HepG2 (cell line): ENCODE data around the gene WDR43. TPM values are rescaled to one million over a fixed set of nuclear protein-coding genes. Genes with fewer than 3 reads are reported as not detected.

Source experiments
- ATAC-seq: fragments of 200-7000 bp; cut with Tn5 transposase; 3 replicates; pipeline ENCODE4 v1.9.1; 2020; ENCODE audit warnings: mild to moderate bottlenecking, moderate library complexity
- BruUV-seq: library from RNA; stranded (reverse); fragments of 400-500 nt; replicated peaks from 2 replicates; lab custom pipeline; 2021; lab: Mats Ljungman, UMichigan
- CTCF ChIA-PET: fragments of 300-600 bp; formaldehyde crosslinking; extraction: SDS; loops from one replicate; lab custom pipeline; 2021; ENCODE audit warnings: low total read pairs, inconsistent platforms, low intra/inter-chr PET ratio; lab: Yijun Ruan, JAX
- POLR2A ChIA-PET: fragments of 350-600 bp; sonication (Branson Sonifier 250); formaldehyde crosslinking; loops from one replicate; lab custom pipeline; 2020; ENCODE audit warnings: antibody characterized with exemption, inconsistent platforms; lab: Yijun Ruan, JAX
- DNase-seq: peaks from one replicate; pipeline ENCODE4 v3.0.0-alpha.2; 2015; ENCODE audit warnings: low spot score
- FAIRE-seq: peaks from 3 replicates; lab custom pipeline; 2011; peaks lifted over from hg19 to GRCh38; lab: Jason Lieb, UNC
- H2AFZ ChIP-seq: one replicate; pipeline ENCODE4 v1.6.1; 2011; ENCODE audit warnings: low read length, inconsistent platforms
- H3K27ac ChIP-seq: fragments of 300-600 bp; 3 replicates; pipeline ENCODE4 v1.8.0; 2011; ENCODE audit warnings: mixed run types, mild to moderate bottlenecking, mixed read lengths, low read length, inconsistent platforms; ENCODE audit not compliant: insufficient read depth; ENCODE audit errors: extremely low read length
- H3K27me3 ChIP-seq, 2 experiments: fragments of 200-600 bp in 1 of 2; 2 replicates in 1 of 2; 3 replicates in 1 of 2; pipeline versions ENCODE4 v1.6.0 to v1.8.0; 2011; ENCODE audit warnings: low read length in 2 of 2, mild to moderate bottlenecking in 2 of 2, moderate library complexity in 2 of 2, inconsistent platforms in 1 of 2; ENCODE audit not compliant: insufficient read depth in 2 of 2, control insufficient read depth in 1 of 2
- H3K36me3 ChIP-seq, 2 experiments: fragments of 200-600 bp in 1 of 2; replicated peaks in 1 of 2; 2 replicates in 1 of 2; 3 replicates in 1 of 2; pipeline versions ENCODE4 v1.5.1 to v1.8.0; 2011; ENCODE audit warnings: low read length in 2 of 2, inconsistent platforms in 1 of 2; ENCODE audit not compliant: insufficient read depth in 2 of 2, control insufficient read depth in 1 of 2
- H3K4me1 ChIP-seq: 2 replicates; pipeline ENCODE4 v1.5.1; 2012; ENCODE audit warnings: low read length, inconsistent platforms; ENCODE audit not compliant: insufficient read depth
- H3K4me2 ChIP-seq: 2 replicates; pipeline ENCODE4 v1.6.0; 2011; ENCODE audit warnings: low read depth, low read length, inconsistent platforms
- H3K4me3 ChIP-seq, 3 experiments: fragments of 200-600 bp in 1 of 3; sonication (generic), shearing (Covaris generic) in 1 of 3; replicated peaks in 1 of 3; 2 replicates each; pipeline ENCODE4 v1.5.1; 2011 to 2016; ENCODE audit warnings: low read length in 3 of 3, inconsistent platforms in 2 of 3, low read depth in 2 of 3, mild to moderate bottlenecking in 2 of 3, control low read depth in 1 of 3, mixed read lengths in 1 of 3; ENCODE audit not compliant: insufficient read depth in 1 of 3
- H3K79me2 ChIP-seq: one replicate; pipeline ENCODE4 v1.6.1; 2011; ENCODE audit warnings: low read length, inconsistent platforms; ENCODE audit not compliant: insufficient read depth
- H3K9ac ChIP-seq: 2 replicates; pipeline ENCODE4 v1.6.0; 2011; ENCODE audit warnings: mild to moderate bottlenecking, low read depth, low read length, inconsistent platforms; ENCODE audit not compliant: insufficient read depth
- H3K9me3 ChIP-seq: 2 replicates; pipeline ENCODE4 v1.5.1; 2012; ENCODE audit warnings: mild to moderate bottlenecking, low read length
- H4K20me1 ChIP-seq: 2 replicates; pipeline ENCODE4 v1.6.0; 2011; ENCODE audit warnings: inconsistent platforms, mild to moderate bottlenecking, low read length, moderate library complexity; ENCODE audit not compliant: insufficient read depth
- ADNP ChIP-seq: sonication (generic); formaldehyde crosslinking; IDR thresholded peaks from 2 replicates; pipeline ENCODE4 v1.4.0; 2020; ENCODE audit warnings: missing genetic modification reagents
- ARID3A ChIP-seq: IDR thresholded peaks from 2 replicates; pipeline ENCODE4 v1.6.1; 2012; ENCODE audit warnings: low read depth, low read length, improper control_type of control experiment
- FOXA3 ChIP-seq: IDR thresholded peaks from 2 replicates; pipeline ENCODE4 v1.6.1; 2016; ENCODE audit warnings: missing genetic modification reagents, missing compliant biosample characterization
- HDAC6 ChIP-seq: fragments of 200-600 bp; sonication (generic); IDR thresholded peaks from 2 replicates; pipeline ENCODE4 v1.7.0; 2017; ENCODE audit warnings: mild to moderate bottlenecking, antibody characterized with exemption, low read length, low read depth
- KDM6A ChIP-seq: IDR thresholded peaks from 2 replicates; pipeline ENCODE4 v1.6.1; 2016; ENCODE audit warnings: low read depth
- KMT2A ChIP-seq: sonication (generic); formaldehyde crosslinking; IDR thresholded peaks from 2 replicates; pipeline ENCODE4 v1.4.0; 2020; ENCODE audit warnings: missing genetic modification reagents
- NFIB ChIP-seq: sonication (generic); formaldehyde crosslinking; IDR thresholded peaks from 2 replicates; pipeline ENCODE4 v1.9.0; 2021; ENCODE audit warnings: missing genetic modification reagents, mild to moderate bottlenecking, borderline replicate concordance
- RBFOX2 ChIP-seq: fragments of 200-400 bp; formaldehyde crosslinking; IDR thresholded peaks from 2 replicates; pipeline ENCODE4 v1.6.1; 2017; ENCODE audit warnings: low read depth, mild to moderate bottlenecking, low read length
- SMAD1 ChIP-seq: sonication (generic); formaldehyde crosslinking; IDR thresholded peaks from 2 replicates; pipeline ENCODE4 v1.4.0; 2020; ENCODE audit warnings: missing genetic modification reagents, low read depth, mild to moderate bottlenecking, borderline replicate concordance
- ZNF260 ChIP-seq: sonication (generic); formaldehyde crosslinking; IDR thresholded peaks from 2 replicates; pipeline ENCODE4 v1.4.0; 2020; ENCODE audit warnings: missing genetic modification reagents, low read depth, mild to moderate bottlenecking, borderline replicate concordance
- ZNF326 ChIP-seq: sonication (generic); formaldehyde crosslinking; IDR thresholded peaks from 2 replicates; pipeline ENCODE4 v1.4.0; 2020; ENCODE audit warnings: missing genetic modification reagents, borderline replicate concordance
- ZNF468 ChIP-seq: sonication (generic); formaldehyde crosslinking; IDR thresholded peaks from 2 replicates; pipeline ENCODE4 v1.8.0; 2022; ENCODE audit warnings: mild to moderate bottlenecking, moderate library complexity, missing genetic modification reagents
- ZSCAN29 ChIP-seq: sonication (generic); formaldehyde crosslinking; conservative IDR thresholded peaks from 2 replicates; pipeline ENCODE4 v1.4.0; 2020; ENCODE audit warnings: mild to moderate bottlenecking, missing genetic modification reagents
- WGBS: methylation state at CpG from one replicate; pipeline ENCODE4 v1.1.6; 2017; ENCODE audit warnings: low lambda C conversion rate; 5-methylcytosine and 5-hydroxymethylcytosine counted together
- in situ Hi-C: cut with HindIII; loops from 2 replicates; pipeline ENCODE4 v1.10.0; 2017; ENCODE audit warnings: low pct_unique_long_range_greater_than_20kb; ENCODE audit not compliant: extremely low pct_ligation_motif_present
- intact Hi-C: fragments of 100-400 bp; cut with micrococcal nuclease; formaldehyde crosslinking; loops from one replicate; pipeline ENCODE4 v1.10.0; 2022; ENCODE audit not compliant: unreplicated experiment
- polyA plus RNA-seq, 8 experiments: library from polyadenylated mRNA; depleted of rRNA in 3 of 8; stranded (reverse) in 7 of 8; unstranded in 1 of 8; fragments of >200 nt; fragmentation: Illumina TruSeq in 4 of 8; extraction: Trizol in 4 of 8; gene quantifications; 2 replicates each; pipeline versions ENCODE4 v1.2.1 to v1.2.3, GENCODE V29; 2011 to 2016; ENCODE audit warnings: low read depth in 4 of 8, missing spikeins in 1 of 8, mixed read lengths in 1 of 8; ENCODE audit not compliant: insufficient read depth in 1 of 8
- total RNA-seq, 5 experiments: library from RNA; depleted of rRNA; stranded (reverse); fragments of >200 nt; fragmentation: Illumina TruSeq; extraction: Trizol; gene quantifications; 2 replicates each; pipeline ENCODE4 v1.2.3, GENCODE V29; 2016; ENCODE audit warnings: low read depth in 1 of 5
- TF ChIP-seq, protein P1 (sequence below): IDR thresholded peaks from 2 replicates; pipeline ENCODE4 v1.6.1; 2018; ENCODE audit warnings: missing genetic modification reagents, mild to moderate bottlenecking, missing compliant biosample characterization
- TF ChIP-seq, protein P2 (sequence below): sonication (generic); formaldehyde crosslinking; IDR thresholded peaks from 2 replicates; pipeline ENCODE4 v1.8.0; 2023; ENCODE audit warnings: mild to moderate bottlenecking, missing genetic modification reagents

The WDR43 gene
- total and polyA plus RNA-seq, 2 of the 13 experiments (the other 11 are each of a cell fraction or from before 2014, with no cell fraction given) = 121 to 167 TPM

DNA sequence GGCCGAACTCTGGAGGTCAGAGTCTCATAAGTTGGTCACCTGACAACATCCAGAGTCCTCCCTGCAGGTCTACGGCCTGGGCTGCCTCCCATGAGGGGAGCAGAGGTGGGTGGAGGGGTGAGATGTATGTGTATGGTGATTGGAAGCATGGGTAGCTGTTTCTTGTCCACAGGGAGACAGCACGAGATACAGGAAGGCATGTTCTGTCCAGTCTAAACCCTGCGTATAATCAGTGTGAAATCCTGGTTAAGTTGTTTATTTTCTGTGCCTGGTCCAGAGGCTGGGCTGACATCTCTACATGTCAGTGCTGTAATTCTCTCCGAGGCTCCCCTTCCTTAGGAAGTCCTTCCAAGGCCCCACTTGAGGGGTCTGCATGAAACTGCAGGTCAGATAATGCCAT lies 95.5 kb downstream of the WDR43 start:
- TF ChIP-seq SMAD1 (CRISPR knock-in tag) (no peak), ZSCAN29 (CRISPR knock-in tag) (no peak), ZNF260 (CRISPR knock-in tag) (no peak), HDAC6 (no peak), NFIB (CRISPR knock-in tag) (no peak), ARID3A (no peak), FOXA3 (no peak), ADNP (CRISPR knock-in tag) (no peak), KDM6A (CRISPR knock-in tag) (no peak), RBFOX2 (no peak), KMT2A (CRISPR knock-in tag) (no peak), ZNF468 (no peak), ZNF326 (CRISPR knock-in tag) (no peak)
- TF ChIP-seq, protein P1, sequence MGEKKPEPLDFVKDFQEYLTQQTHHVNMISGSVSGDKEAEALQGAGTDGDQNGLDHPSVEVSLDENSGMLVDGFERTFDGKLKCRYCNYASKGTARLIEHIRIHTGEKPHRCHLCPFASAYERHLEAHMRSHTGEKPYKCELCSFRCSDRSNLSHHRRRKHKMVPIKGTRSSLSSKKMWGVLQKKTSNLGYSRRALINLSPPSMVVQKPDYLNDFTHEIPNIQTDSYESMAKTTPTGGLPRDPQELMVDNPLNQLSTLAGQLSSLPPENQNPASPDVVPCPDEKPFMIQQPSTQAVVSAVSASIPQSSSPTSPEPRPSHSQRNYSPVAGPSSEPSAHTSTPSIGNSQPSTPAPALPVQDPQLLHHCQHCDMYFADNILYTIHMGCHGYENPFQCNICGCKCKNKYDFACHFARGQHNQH = no peak
- TF ChIP-seq, protein P2, sequence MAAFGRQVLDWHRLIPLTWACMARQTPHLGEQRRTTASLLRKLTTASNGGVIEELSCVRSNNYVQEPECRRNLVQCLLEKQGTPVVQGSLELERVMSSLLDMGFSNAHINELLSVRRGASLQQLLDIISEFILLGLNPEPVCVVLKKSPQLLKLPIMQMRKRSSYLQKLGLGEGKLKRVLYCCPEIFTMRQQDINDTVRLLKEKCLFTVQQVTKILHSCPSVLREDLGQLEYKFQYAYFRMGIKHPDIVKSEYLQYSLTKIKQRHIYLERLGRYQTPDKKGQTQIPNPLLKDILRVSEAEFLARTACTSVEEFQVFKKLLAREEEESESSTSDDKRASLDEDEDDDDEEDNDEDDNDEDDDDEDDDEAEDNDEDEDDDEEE (CRISPR knock-in tag) = no peak
- WGBS = 3% methylated on average over 5 of the region's 5 CpGs
- BruUV-seq = no TSS peak

More for the DNA sequence above, 95.5 kb downstream of the WDR43 start:
- Histone ChIP-seq H3K4me1 (no peaks in the 10 kb centered on the region), H3K9me3 (no peaks in the 10 kb centered on the region), H3K9ac (no peak overlapping the region), H3K27ac (no peak overlapping the region), H3K4me3 (no peak overlapping the region), H3K79me2 (no peaks in the 10 kb centered on the region), H3K4me2 (no peak overlapping the region), H3K36me3 (no peaks in the 10 kb centered on the region), H3K27me3 (peaks cover 9 to 88% of the 10 kb centered on the region in 2 experiments; a peak in 4 of 5 replicates), H2AFZ (no peak overlapping the region), H4K20me1 (no peaks in the 10 kb centered on the region)
- intact Hi-C loops = no loop called here
- DNase-seq (no peak), ATAC-seq (no peak), FAIRE-seq (no peak)
- POLR2A ChIA-PET = no interaction called here
- CTCF ChIA-PET = no interaction called here
- in situ Hi-C loops = loop anchor here (25.0 kb wide), 1 partner anchor 847 kb away; no protein-coding TSS in a partner anchor
